ENCODE data around the gene NEFH. TPM values are rescaled to one million over a fixed set of nuclear protein-coding genes. Genes with fewer than 3 reads are reported as not detected.

The NEFH gene
- total RNA-seq, 4 donors from 2014 or later, result 0.32 to 0.55 (median 0.37) TPM; not detected in 1

- no peak for DNase-seq
These were observed 38.4 kb downstream of the NEFH start for GRCh38 chr22:29518427-29518826.

DNA sequence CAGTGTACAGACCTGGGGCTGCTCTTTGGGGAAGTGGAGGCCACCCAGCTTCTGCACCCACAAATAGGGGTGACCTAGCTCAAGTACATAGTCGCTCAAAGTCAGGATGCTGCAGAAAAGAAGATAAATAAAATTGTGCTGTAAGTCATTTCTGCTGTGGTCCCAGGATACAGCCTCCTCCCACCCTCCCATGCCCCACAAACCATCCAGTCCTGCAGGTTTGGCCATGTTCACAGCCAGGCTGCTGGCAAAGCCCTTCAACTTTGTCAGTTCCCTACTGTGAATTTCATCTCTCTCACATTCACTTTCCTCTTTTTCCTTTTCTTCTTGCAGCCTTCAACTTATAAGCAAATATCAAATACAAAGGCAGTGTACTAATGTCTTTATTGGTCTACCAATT lies 40.0 kb downstream of the NEFH start:
- H3K27me3 ChIP-seq, result no peaks in the 10 kb centered on the region
- 96% methylated on average over 1 of the region's 1 CpG; no CpG with 5 or more reads in 1 of the 2 donors for WGBS, 2 donors (ENCODE audit: low coverage in 1 of 2)
- intact Hi-C loops (cut with DNase I; ENCODE audit: low total_unique reads) (loop anchor here (10.0 kb wide), 1 partner anchor 125 kb away; no protein-coding TSS in a partner anchor), in situ Hi-C loops (cut with MboI; ENCODE audit: low pct_ligation_motif_present in 1 of 4, low pct_unique_long_range_greater_than_20kb in 1 of 4, low sequenced_read_pairs in 3 of 4) (loop anchor here in 1 of 4 donors (10.0 kb wide), 1 partner anchor 125 kb away; no protein-coding TSS in a partner anchor)
- peaks cover 0 to 77% (median 36%) of the 10 kb centered on the region in 4 donors for H3K36me3 ChIP-seq
- DNase-seq, result no peak
- TF ChIP-seq CTCF (IDR thresholded peaks at IDR 0.05) (no peak), POLR2A (IDR thresholded peaks at IDR 0.05) (no peak), EP300 (IDR thresholded peaks at IDR 0.05; ENCODE audit: low read depth) (no peak), POLR2AphosphoS5 (IDR thresholded peaks at IDR 0.05) (no peak)
- H3K9me3 ChIP-seq, result no peaks in the 10 kb centered on the region
- no peak overlapping the region for H3K27ac ChIP-seq
- no peaks in the 10 kb centered on the region for H3K4me1 ChIP-seq
- H3K4me3 ChIP-seq, result no peak overlapping the region

More at GRCh38 chr22:29518427-29518826, 38.4 kb downstream of the NEFH start:
- WGBS, 2 donors (ENCODE audit: low coverage in 1 of 2), result 96% methylated on average over 5 of the region's 5 CpGs; no CpG with 5 or more reads in 1 of the 2 donors
- in situ Hi-C loops (cut with MboI; ENCODE audit: low pct_ligation_motif_present in 1 of 4, low pct_unique_long_range_greater_than_20kb in 1 of 4, low sequenced_read_pairs in 3 of 4), result no loop called here
- no peaks in the 10 kb centered on the region for H3K9me3 ChIP-seq
- H3K27ac ChIP-seq, result no peak overlapping the region
- H3K4me1 ChIP-seq, result no peaks in the 10 kb centered on the region
- no peak overlapping the region for H3K4me3 ChIP-seq
- intact Hi-C loops (cut with DNase I; ENCODE audit: low total_unique reads), result no loop called here
- peaks cover 0 to 74% (median 31%) of the 10 kb centered on the region in 4 donors for H3K36me3 ChIP-seq
- TF ChIP-seq POLR2A (IDR thresholded peaks at IDR 0.05) (no peak), CTCF (IDR thresholded peaks at IDR 0.05) (no peak), EP300 (IDR thresholded peaks at IDR 0.05; ENCODE audit: low read depth) (no peak), POLR2AphosphoS5 (IDR thresholded peaks at IDR 0.05) (no peak)
- no peaks in the 10 kb centered on the region for H3K27me3 ChIP-seq

GRCh38 chr22:29520851-29521250 lies 40.8 kb downstream of the NEFH start:
- WGBS, 2 donors (ENCODE audit: low coverage in 1 of 2), result 67 to 82% methylated on average over 2 to 4 of the region's 4 CpGs
- no peaks in the 10 kb centered on the region for H3K4me1 ChIP-seq
- peaks cover 0 to 75% (median 37%) of the 10 kb centered on the region in 4 donors for H3K36me3 ChIP-seq
- no peaks in the 10 kb centered on the region for H3K9me3 ChIP-seq
- in situ Hi-C loops (cut with MboI; ENCODE audit: low pct_ligation_motif_present in 1 of 4, low pct_unique_long_range_greater_than_20kb in 1 of 4, low sequenced_read_pairs in 3 of 4) (loop anchor here in 1 of 4 donors (10.0 kb wide), 1 partner anchor 126 kb away; no protein-coding TSS in a partner anchor), intact Hi-C loops (cut with DNase I; ENCODE audit: low total_unique reads) (loop anchor here (10.0 kb wide), 1 partner anchor 126 kb away; no protein-coding TSS in a partner anchor)
- no peaks in the 10 kb centered on the region for H3K27me3 ChIP-seq
- DNase-seq, result no peak
- no peak overlapping the region for H3K27ac ChIP-seq
- TF ChIP-seq EP300 (IDR thresholded peaks at IDR 0.05; ENCODE audit: low read depth), result no peak
- TF ChIP-seq POLR2AphosphoS5 (IDR thresholded peaks at IDR 0.05), result no peak
- no peak for TF ChIP-seq CTCF (IDR thresholded peaks at IDR 0.05)
- TF ChIP-seq POLR2A (IDR thresholded peaks at IDR 0.05), result no peak
- no peak overlapping the region for H3K4me3 ChIP-seq

GRCh38 chr22:29521526-29521925 lies 41.5 kb downstream of the NEFH start:
- Histone ChIP-seq H3K27me3 (no peaks in the 10 kb centered on the region), H3K27ac (no peak overlapping the region), H3K4me1 (no peaks in the 10 kb centered on the region), H3K4me3 (no peak overlapping the region), H3K9me3 (no peaks in the 10 kb centered on the region), H3K36me3 (peaks cover 0 to 71% (median 38%) of the 10 kb centered on the region in 4 donors)
- TF ChIP-seq POLR2A (IDR thresholded peaks at IDR 0.05), result no peak
- TF ChIP-seq CTCF (IDR thresholded peaks at IDR 0.05), result no peak
- TF ChIP-seq POLR2AphosphoS5 (IDR thresholded peaks at IDR 0.05), result no peak
- WGBS, 2 donors (ENCODE audit: low coverage in 1 of 2), result 97 to 100% methylated on average over 3 to 7 of the region's 7 CpGs
- DNase-seq, result no peak
- intact Hi-C loops (cut with DNase I; ENCODE audit: low total_unique reads) (loop anchor here (10.0 kb wide), 1 partner anchor 127 kb away; no protein-coding TSS in a partner anchor), in situ Hi-C loops (cut with MboI; ENCODE audit: low pct_ligation_motif_present in 1 of 4, low pct_unique_long_range_greater_than_20kb in 1 of 4, low sequenced_read_pairs in 3 of 4) (loop anchor here in 1 of 4 donors (10.0 kb wide), 1 partner anchor 127 kb away; no protein-coding TSS in a partner anchor)

All from transverse colon (tissue), 4 donors.